Uterus (tissue), 4 donors: ENCODE measurements around the gene RREB1. TPM values are rescaled to one million over a fixed set of nuclear protein-coding genes. Genes with fewer than 3 reads are reported as not detected.
"Not testable (repeated sequence)": the region's sequence is repeated elsewhere in the genome, so short reads cannot be mapped to it uniquely, and the experiment has no call there.

ENCODE experiments used
- DNase-seq, 2 donors: peaks; one replicate each; pipeline ENCODE4 v3.0.0-alpha.2; 2019 to 2020
- H3K27ac ChIP-seq, 2 donors: fragments of 200-600 bp; sonication (generic); 1 replicate in 1 of 2; 2 replicates in 1 of 2; pipeline ENCODE4 v1.5.1; 2016 to 2018
- H3K27me3 ChIP-seq, 2 donors: fragments of 200-600 bp; sonication (generic); one replicate each; pipeline ENCODE4 v1.5.1; 2018 to 2019; ENCODE audit warnings: control low read depth in 1 of 2
- H3K36me3 ChIP-seq, 2 donors: fragments of 200-600 bp; sonication (generic); one replicate each; pipeline ENCODE4 v1.5.1; 2019; ENCODE audit warnings: control low read depth in 1 of 2
- H3K4me1 ChIP-seq, 2 donors: fragments of 200-600 bp; sonication (generic); one replicate each; pipeline ENCODE4 v1.5.1; 2018 to 2019; ENCODE audit warnings: control low read depth in 1 of 2
- H3K4me3 ChIP-seq, 2 donors: fragments of 200-600 bp; sonication (generic); 1 replicate in 1 of 2; 2 replicates in 1 of 2; pipeline ENCODE4 v1.5.1; 2018 to 2019; ENCODE audit warnings: mild to moderate bottlenecking in 1 of 2
- H3K9me3 ChIP-seq, 2 donors: fragments of 200-600 bp; sonication (generic); one replicate each; pipeline ENCODE4 v1.5.1; 2019; ENCODE audit warnings: control low read depth in 1 of 2
- POLR2A ChIP-seq, 2 donors: fragments of 450-650 bp; IDR thresholded peaks; one replicate each; pipeline ENCODE4 v1.6.1; 2016; ENCODE audit warnings: antibody characterized with exemption in 2 of 2, mild to moderate bottlenecking in 1 of 2, moderate library complexity in 1 of 2
- intact Hi-C: fragments of 100-400 bp; cut with DNase I; formaldehyde crosslinking; loops from one replicate; pipeline ENCODE4 v1.15.1; 2023; ENCODE audit warnings: low total_unique reads
- total RNA-seq, 4 donors: library from RNA; depleted of rRNA in 3 of 4; stranded (reverse); fragments of >200 nt in 3 of 4; gene quantifications; one replicate each; pipeline versions ENCODE4 v1.1.0 to v1.2.4, GENCODE V29; 2014 to 2023
- TF ChIP-seq, protein P1 (sequence below), 4 experiments: fragments of 200-600 bp in 2 of 4; fragments of 450-650 bp in 2 of 4; sonication (generic) in 2 of 4; IDR thresholded peaks; one replicate each; pipeline ENCODE4 v1.5.1; 2016 to 2019; ENCODE audit warnings: antibody characterized with exemption in 4 of 4, mild to moderate bottlenecking in 2 of 4, moderate library complexity in 1 of 4
- donor health status: DM: yes; HTN: yes; CAD: no.

Gene RREB1
- total RNA-seq, 4 donors from 2014 or later: 15.1 to 65.9 (median 22.7) TPM

DNA sequence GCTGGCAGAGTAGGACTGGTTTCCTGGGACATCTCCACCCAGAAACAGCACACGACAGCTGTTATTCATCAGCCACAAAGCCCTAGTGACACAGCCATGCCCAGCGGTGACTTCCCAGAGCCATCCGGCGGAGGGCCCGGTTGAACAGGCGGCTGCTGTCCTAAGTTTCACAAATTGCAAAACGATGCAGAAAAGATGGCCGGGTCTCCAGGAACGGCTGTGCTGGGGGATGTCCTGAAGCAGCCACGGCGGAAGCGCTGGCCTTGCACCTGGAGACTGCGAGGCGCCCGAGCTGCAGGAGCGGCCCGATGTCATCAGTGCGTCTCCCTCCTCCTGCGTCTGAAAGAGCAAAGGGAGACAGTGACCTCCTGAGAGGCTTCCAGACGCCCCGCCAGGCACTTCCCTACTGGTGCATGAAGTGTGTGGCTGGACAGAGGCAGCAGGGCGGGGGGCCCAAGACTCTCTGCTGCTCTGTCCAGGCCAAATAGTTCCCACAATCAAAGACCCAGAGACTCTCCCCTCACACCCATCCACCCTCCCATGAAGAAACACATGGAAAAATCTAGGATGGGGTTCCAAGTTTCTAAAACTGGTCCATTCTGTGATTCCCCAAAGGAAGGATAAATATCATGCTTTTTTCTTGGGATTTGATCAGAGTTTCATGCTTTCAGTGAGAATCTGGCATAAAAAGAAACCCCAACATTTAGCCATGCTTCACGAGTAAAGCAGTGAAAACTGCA, 161.2 kb downstream of the RREB1 start:
- Histone ChIP-seq H3K27ac (no peak overlapping the region), H3K9me3 (no peaks in the 10 kb centered on the region), H3K27me3 (no peaks in the 10 kb centered on the region), H3K4me1 (no peaks in the 10 kb centered on the region), H3K4me3 (no peak overlapping the region), H3K36me3 (no peaks in the 10 kb centered on the region)
- no peak for TF ChIP-seq POLR2A (IDR thresholded peaks at IDR 0.05)
- TF ChIP-seq, protein P1, sequence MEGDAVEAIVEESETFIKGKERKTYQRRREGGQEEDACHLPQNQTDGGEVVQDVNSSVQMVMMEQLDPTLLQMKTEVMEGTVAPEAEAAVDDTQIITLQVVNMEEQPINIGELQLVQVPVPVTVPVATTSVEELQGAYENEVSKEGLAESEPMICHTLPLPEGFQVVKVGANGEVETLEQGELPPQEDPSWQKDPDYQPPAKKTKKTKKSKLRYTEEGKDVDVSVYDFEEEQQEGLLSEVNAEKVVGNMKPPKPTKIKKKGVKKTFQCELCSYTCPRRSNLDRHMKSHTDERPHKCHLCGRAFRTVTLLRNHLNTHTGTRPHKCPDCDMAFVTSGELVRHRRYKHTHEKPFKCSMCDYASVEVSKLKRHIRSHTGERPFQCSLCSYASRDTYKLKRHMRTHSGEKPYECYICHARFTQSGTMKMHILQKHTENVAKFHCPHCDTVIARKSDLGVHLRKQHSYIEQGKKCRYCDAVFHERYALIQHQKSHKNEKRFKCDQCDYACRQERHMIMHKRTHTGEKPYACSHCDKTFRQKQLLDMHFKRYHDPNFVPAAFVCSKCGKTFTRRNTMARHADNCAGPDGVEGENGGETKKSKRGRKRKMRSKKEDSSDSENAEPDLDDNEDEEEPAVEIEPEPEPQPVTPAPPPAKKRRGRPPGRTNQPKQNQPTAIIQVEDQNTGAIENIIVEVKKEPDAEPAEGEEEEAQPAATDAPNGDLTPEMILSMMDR (IDR thresholded peaks at IDR 0.05): no peak
- no peak for DNase-seq
- intact Hi-C loops: no loop called here

DNA sequence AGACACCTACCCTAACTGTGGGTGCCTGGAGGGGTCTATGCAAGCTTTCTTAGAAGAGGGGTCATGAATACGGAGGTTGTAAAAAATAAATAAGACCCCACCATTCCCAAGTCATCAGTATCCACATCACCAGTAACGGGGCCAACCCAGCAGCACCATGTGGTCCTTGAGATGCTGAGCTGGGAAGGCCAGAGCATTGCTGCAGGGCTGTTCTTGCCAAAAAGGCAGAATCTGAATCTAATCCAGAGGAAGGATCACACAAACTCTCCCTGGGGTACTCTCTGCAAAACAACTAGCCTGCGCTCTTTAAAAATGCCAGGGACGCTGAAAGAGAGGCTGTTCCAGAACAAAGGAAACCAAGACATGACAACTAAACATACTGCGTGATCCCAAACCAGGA, 162.1 kb downstream of the RREB1 start:
- TF ChIP-seq POLR2A (IDR thresholded peaks at IDR 0.05): no peak
- TF ChIP-seq, protein P1 (IDR thresholded peaks at IDR 0.05): no peak
- DNase-seq: no peak
- Histone ChIP-seq H3K27ac (no peak overlapping the region), H3K4me3 (no peak overlapping the region), H3K9me3 (no peaks in the 10 kb centered on the region), H3K4me1 (no peaks in the 10 kb centered on the region), H3K27me3 (no peaks in the 10 kb centered on the region), H3K36me3 (no peaks in the 10 kb centered on the region)
- intact Hi-C loops: loop anchor here (10.0 kb wide), 1 partner anchor 345 kb away; no protein-coding TSS in a partner anchor

DNA sequence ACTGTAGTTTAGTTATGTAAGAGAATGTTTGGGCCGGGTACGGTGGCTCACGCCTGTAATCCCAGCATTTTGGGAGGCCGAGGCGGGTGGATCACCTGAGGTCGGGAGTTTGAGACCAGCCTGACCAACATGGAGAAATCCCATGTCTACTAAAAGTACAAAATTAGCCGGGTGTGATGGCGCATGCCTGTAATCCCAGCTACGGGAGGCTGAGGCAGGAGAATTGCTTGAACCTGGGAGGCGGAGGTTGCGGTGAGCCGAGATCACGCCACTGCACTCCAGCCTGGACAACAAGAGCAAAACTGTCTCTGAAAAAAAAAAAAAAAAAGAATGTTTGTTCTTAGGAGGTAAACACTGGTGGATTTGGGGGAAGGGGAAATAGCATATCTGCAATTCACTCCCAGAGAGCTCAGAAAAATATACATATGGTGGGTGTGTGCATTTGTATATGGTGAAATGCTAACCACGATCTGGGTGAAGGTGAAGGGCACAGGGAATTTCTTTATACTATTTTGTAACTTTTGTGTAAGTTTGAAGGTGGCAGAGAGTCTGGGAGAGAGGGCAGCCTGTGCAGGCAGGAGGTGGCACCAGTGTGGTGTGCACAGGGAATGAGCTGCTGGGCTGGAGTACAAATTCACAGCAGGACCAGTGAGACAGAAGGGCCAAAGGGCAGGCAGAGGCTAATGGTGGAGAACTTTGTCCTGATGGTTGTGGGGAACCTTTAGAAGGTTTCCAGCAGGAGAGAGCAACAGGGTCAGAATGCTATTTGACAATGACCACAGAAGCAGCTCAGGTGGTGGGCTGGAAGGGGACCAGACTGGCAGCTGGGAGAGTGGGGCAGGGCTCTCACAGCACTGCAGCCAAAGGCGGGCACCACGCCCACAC, 162.8 kb downstream of the RREB1 start:
- intact Hi-C loops: loop anchor here (10.0 kb wide), 1 partner anchor 344 kb away; no protein-coding TSS in a partner anchor
- no peak for DNase-seq
- TF ChIP-seq, protein P1 (IDR thresholded peaks at IDR 0.05): no peak
- no peak for TF ChIP-seq POLR2A (IDR thresholded peaks at IDR 0.05)
- H3K27me3 ChIP-seq: no peaks in the 10 kb centered on the region
- no peak overlapping the region for H3K27ac ChIP-seq
- H3K36me3 ChIP-seq: no peaks in the 10 kb centered on the region
- H3K4me3 ChIP-seq: no peak overlapping the region
- no peaks in the 10 kb centered on the region for H3K9me3 ChIP-seq
- no peaks in the 10 kb centered on the region for H3K4me1 ChIP-seq

DNA sequence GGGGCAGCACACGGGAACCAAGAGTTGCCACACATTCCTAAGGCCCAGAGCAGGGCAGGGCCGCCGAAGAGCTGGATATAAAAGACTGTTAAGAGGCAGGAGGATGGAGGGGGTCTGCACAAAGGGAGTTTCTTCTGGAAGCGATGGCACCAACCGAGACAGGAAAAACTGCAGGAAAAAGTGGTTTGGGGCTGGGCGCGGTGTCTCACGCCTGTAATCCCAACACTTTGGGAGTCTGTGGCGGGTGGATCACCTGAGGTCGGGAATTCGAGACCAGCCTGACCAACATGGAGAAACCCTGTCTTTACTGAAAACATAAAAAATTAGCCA, 163.4 kb downstream of the RREB1 start:
- TF ChIP-seq, protein P1 (IDR thresholded peaks at IDR 0.05): no peak
- TF ChIP-seq POLR2A (IDR thresholded peaks at IDR 0.05): no peak
- intact Hi-C loops: loop anchor here (10.0 kb wide), 1 partner anchor 344 kb away; no protein-coding TSS in a partner anchor

DNA sequence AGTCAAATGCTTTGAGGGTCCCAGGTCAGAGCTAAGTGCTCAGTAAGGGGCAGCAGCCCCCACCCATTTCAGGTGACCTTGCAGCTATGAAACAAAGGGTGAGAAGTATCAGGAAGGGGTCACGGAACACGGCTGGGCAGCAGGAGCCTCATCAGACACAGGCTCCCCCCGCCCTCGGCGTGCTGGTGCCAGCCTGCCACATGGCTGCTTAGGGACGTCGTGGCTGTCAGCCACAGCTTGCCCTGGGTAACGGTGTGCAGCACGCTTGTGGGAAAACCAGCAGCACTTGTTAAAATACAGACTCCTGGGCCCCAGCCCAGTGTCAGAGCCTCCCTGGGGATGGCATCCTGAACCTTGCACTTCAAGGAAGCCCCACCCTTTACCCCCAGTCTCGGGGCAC, 165.9 kb downstream of the RREB1 start:
- intact Hi-C loops: loop anchor here (10.0 kb wide), 1 partner anchor 341 kb away; no protein-coding TSS in a partner anchor
- Histone ChIP-seq H3K36me3 (no peaks in the 10 kb centered on the region), H3K4me3 (no peak overlapping the region), H3K9me3 (no peaks in the 10 kb centered on the region), H3K27ac (no peak overlapping the region), H3K27me3 (no peaks in the 10 kb centered on the region), H3K4me1 (no peaks in the 10 kb centered on the region)
- no peak for TF ChIP-seq POLR2A (IDR thresholded peaks at IDR 0.05)
- DNase-seq: no peak

More for the DNA sequence above, 163.4 kb downstream of the RREB1 start:
- H3K27me3 ChIP-seq: no peaks in the 10 kb centered on the region
- DNase-seq: no peak
- H3K36me3 ChIP-seq: no peaks in the 10 kb centered on the region
- no peak overlapping the region for H3K4me3 ChIP-seq
- no peaks in the 10 kb centered on the region for H3K4me1 ChIP-seq
- H3K9me3 ChIP-seq: no peaks in the 10 kb centered on the region
- no peak overlapping the region for H3K27ac ChIP-seq

DNA sequence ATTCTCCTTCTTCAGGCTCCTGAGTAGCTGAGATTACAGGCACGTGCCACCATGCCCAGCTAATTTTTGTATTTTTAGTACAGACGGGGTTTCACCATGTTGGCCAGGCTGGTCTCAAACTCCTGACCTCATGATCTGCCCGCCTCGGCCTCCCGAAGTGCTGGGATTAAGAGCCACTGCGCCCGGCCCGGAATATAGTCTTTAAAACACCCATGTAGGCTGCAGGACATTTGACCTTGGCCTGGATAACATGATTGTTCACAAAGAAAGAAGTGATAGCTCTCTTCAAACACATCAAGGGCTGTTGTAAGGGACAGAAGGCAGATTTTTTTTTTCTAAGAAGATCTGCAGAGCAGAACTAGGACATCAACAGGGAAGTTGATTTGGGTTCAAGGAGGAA, 166.8 kb downstream of the RREB1 start:
- not testable (repeated sequence) for H3K27me3 ChIP-seq, DNase-seq, H3K27ac ChIP-seq, H3K36me3 ChIP-seq, H3K4me3 ChIP-seq, H3K9me3 ChIP-seq, H3K4me1 ChIP-seq
- intact Hi-C loops: loop anchor here (10.0 kb wide), 1 partner anchor 340 kb away; no protein-coding TSS in a partner anchor
